ENCODE data around the gene ZMYND19. TPM values are rescaled to one million over a fixed set of nuclear protein-coding genes. Genes with fewer than 3 reads are reported as not detected.

The ZMYND19 gene
- total RNA-seq, 1 experiment from 2014 or later: 77.9 TPM

DNA sequence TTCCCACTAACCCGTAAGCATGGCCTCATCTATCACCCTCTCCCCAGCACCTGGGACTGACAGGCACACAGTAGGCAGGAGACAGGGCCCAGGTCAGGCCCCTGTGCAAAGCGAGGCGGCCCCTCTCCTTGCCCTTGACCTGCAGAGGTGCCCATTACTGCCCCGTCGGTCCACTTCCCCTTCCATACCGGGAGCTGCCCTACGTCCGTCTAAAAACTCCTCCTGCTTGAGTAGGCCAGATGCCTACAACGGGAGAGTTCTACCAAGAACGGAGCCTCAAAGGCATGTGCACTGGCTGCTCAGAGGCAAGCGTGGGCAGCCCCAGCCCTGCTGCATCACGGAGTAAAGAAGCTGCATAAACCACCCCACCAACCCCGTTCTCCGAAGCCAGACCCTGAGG lies 7.0 kb downstream of the ZMYND19 start (continued):
- TF ChIP-seq STAT6 (CRISPR knock-in tag; conservative IDR thresholded peaks at IDR 0.05; ENCODE audit: low read depth) (no peak), NFE2L1 (CRISPR knock-in tag; IDR thresholded peaks at IDR 0.05) (no peak), ZNF423 (CRISPR knock-in tag; IDR thresholded peaks at IDR 0.05) (no peak)

- ChIA-PET CTCF (interaction anchor here (0.6 to 4.2 kb wide), 17 partner anchors 9 to 319 kb away, joined by 3 to 51 read pairs (median 4); partner anchors contain the start of genes EHMT1, MRPL41 and ZMYND19), POLR2A (interaction anchor here (1.4 kb wide), 1 partner anchor 8 kb away, joined by 4 read pairs; the partner anchor contains the start of gene ZMYND19)
- Mint-ChIP-seq H3K9me3 (no peaks in the 10 kb centered on the region), H3K36me3 (peaks cover 30% of the 10 kb centered on the region), H3K27ac (peak overlapping the region; percentile 68; the same call in 1 of the 2 replicates), H3K4me3 (no peak overlapping the region), H3K27me3 (ENCODE audit: low read depth) (no peaks in the 10 kb centered on the region), H3K4me1 (peaks cover 25% of the 10 kb centered on the region)
- TF ChIP-seq, protein P1, sequence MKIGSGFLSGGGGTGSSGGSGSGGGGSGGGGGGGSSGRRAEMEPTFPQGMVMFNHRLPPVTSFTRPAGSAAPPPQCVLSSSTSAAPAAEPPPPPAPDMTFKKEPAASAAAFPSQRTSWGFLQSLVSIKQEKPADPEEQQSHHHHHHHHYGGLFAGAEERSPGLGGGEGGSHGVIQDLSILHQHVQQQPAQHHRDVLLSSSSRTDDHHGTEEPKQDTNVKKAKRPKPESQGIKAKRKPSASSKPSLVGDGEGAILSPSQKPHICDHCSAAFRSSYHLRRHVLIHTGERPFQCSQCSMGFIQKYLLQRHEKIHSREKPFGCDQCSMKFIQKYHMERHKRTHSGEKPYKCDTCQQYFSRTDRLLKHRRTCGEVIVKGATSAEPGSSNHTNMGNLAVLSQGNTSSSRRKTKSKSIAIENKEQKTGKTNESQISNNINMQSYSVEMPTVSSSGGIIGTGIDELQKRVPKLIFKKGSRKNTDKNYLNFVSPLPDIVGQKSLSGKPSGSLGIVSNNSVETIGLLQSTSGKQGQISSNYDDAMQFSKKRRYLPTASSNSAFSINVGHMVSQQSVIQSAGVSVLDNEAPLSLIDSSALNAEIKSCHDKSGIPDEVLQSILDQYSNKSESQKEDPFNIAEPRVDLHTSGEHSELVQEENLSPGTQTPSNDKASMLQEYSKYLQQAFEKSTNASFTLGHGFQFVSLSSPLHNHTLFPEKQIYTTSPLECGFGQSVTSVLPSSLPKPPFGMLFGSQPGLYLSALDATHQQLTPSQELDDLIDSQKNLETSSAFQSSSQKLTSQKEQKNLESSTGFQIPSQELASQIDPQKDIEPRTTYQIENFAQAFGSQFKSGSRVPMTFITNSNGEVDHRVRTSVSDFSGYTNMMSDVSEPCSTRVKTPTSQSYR (CRISPR knock-in tag; IDR thresholded peaks at IDR 0.05): no peak
- TF ChIP-seq CTCF (IDR thresholded peaks at IDR 0.05): peak; percentile 53; the same call in 1 of the 2 replicates
- DNase-seq (ENCODE audit: low spot score) (peak; percentile 70), ATAC-seq (peak; percentile 13)
Measured at GRCh38 chr9:137582286-137582860, 7.9 kb downstream of the ZMYND19 start.

GRCh38 chr9:137581361-137582285 lies 8.7 kb downstream of the ZMYND19 start:
- ATAC-seq (no peak), DNase-seq (ENCODE audit: low spot score) (no peak)
- Mint-ChIP-seq H3K36me3 (peaks cover 24% of the 10 kb centered on the region), H3K4me1 (peaks cover 28% of the 10 kb centered on the region), H3K27me3 (ENCODE audit: low read depth) (no peaks in the 10 kb centered on the region), H3K4me3 (no peak overlapping the region), H3K27ac (peak overlapping the region; percentile 68), H3K9me3 (no peaks in the 10 kb centered on the region)
- ChIA-PET POLR2A (interaction anchor here (1.4 kb wide), 1 partner anchor 9 kb away, joined by 4 read pairs; the partner anchor contains the start of gene ZMYND19), CTCF (interaction anchor here (0.6 to 4.2 kb wide), 19 partner anchors 10 to 320 kb away, joined by 3 to 51 read pairs (median 4); partner anchors contain the start of genes ARRDC1, EHMT1, MRPL41 and ZMYND19)
- TF ChIP-seq NFATC4 (CRISPR knock-in tag; IDR thresholded peaks at IDR 0.05) (no peak), ATF1 (CRISPR knock-in tag; IDR thresholded peaks at IDR 0.05) (no peak), AR (CRISPR knock-in tag; IDR thresholded peaks at IDR 0.05) (no peak), ZNF138 (CRISPR knock-in tag; conservative IDR thresholded peaks at IDR 0.05) (no peak), CREB1 (CRISPR knock-in tag; IDR thresholded peaks at IDR 0.05) (no peak), CBFB (CRISPR knock-in tag; IDR thresholded peaks at IDR 0.05; ENCODE audit: low read depth) (no peak), MYBL2 (CRISPR knock-in tag; IDR thresholded peaks at IDR 0.05) (no peak), ZNF532 (CRISPR knock-in tag; IDR thresholded peaks at IDR 0.05; ENCODE audit: borderline replicate concordance) (no peak), ZMAT4 (CRISPR knock-in tag; IDR thresholded peaks at IDR 0.05) (no peak)
